AG20443 (cell line): ENCODE results near the gene IPPK.
A peak's percentile ranks its signal among the peaks of the same experiment; 100 is the strongest.

ENCODE experiments used
- DNase-seq: peaks from one replicate; pipeline ENCODE4 v3.0.0; 2012; ENCODE audit warnings: low spot score, mixed read lengths

IPPK gene

GRCh38 chr9:92657296-92658094 lies 12.4 kb downstream of the IPPK start:
- DNase-seq = no peak

GRCh38 chr9:92656537-92656925 lies 13.4 kb downstream of the IPPK start:
- DNase-seq = no peak

GRCh38 chr9:92655896-92656536 lies 13.9 kb downstream of the IPPK start:
- DNase-seq = no peak

GRCh38 chr9:92655366-92655765 lies 14.6 kb downstream of the IPPK start:
- no peak for DNase-seq

GRCh38 chr9:92654481-92655301 lies 15.2 kb downstream of the IPPK start:
- DNase-seq = peak; percentile 90

- no peak for DNase-seq
Observed at GRCh38 chr9:92652461-92652860, 17.5 kb downstream of the IPPK start.

- DNase-seq = peak; percentile 66
Observed at GRCh38 chr9:92650839-92651621, 18.9 kb downstream of the IPPK start.

- no peak for DNase-seq
Observed at GRCh38 chr9:92650296-92650695, 19.6 kb downstream of the IPPK start.

GRCh38 chr9:92649007-92649406 lies 20.9 kb downstream of the IPPK start:
- no peak for DNase-seq

GRCh38 chr9:92648474-92648971 lies 21.4 kb downstream of the IPPK start:
- no peak for DNase-seq

- no peak for DNase-seq
Observed at GRCh38 chr9:92647671-92648473, 22.1 kb downstream of the IPPK start.

GRCh38 chr9:92645041-92645440 lies 24.9 kb downstream of the IPPK start:
- DNase-seq = no peak

- no peak for DNase-seq
Observed at GRCh38 chr9:92644278-92644677, 25.7 kb downstream of the IPPK start.

GRCh38 chr9:92642564-92642963 lies 27.4 kb downstream of the IPPK start:
- DNase-seq = no peak

- no peak for DNase-seq
Observed at GRCh38 chr9:92642041-92642451, 27.9 kb downstream of the IPPK start.

- no peak for DNase-seq
Observed at GRCh38 chr9:92641092-92641809, 28.7 kb downstream of the IPPK start.

GRCh38 chr9:92640398-92641091 lies 29.4 kb downstream of the IPPK start:
- DNase-seq = no peak

- no peak for DNase-seq
Observed at GRCh38 chr9:92639791-92640271, 30.1 kb downstream of the IPPK start.

- no peak for DNase-seq
Observed at GRCh38 chr9:92639124-92639523, 30.8 kb downstream of the IPPK start.
